ENCODE measurements around the gene SND1. TPM values are rescaled to one million over a fixed set of nuclear protein-coding genes. Genes with fewer than 3 reads are reported as not detected.

Gene SND1
- total RNA-seq, 2 donors from 2014 or later = 146 to 155 TPM

DNA sequence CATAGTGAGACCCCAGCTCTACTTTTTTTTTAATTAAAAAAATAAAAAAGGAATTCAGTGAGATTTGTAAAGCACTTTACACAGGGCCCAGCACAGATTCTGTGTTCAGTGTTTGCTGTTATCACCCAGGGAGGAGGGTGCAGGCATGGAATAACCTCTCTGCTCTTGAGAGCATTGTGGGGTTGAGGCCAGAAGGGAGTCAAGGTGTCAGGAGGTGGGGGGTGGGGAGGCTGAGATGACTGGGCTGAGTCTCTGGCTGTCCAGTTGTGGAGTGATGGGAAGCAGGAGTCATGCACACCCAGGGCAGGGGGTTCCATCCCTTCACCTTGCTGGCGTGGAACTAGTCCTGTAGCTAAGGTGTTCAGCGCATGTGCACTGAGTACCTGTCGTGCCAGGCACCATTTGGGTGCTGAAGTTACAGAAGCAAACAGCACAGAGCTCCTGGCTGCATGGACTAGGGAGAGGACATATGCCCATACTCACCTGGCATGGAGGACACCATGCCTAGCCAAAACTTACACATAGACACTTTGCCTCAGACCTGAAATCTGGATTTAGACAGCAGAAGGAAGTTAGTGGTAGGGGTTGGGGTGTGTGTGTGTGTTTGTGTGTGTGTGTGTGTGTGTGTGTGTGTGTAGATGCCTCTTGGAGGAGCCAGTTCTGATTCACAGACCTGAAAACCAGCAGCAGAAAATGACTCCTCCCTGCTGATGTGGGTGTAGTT lies 448.4 kb downstream of the SND1 start:
- WGBS, 2 donors = 71 to 96% methylated on average over 3 of the region's 3 CpGs
- DNase-seq = no peak
- H3K27ac ChIP-seq = no peak overlapping the region
- ATAC-seq = no peak
- H3K36me3 ChIP-seq (replicated peaks in 1 of 2; ENCODE audit: insufficient read depth in 1 of 2, low read depth in 2 of 2) = no peaks in the 10 kb centered on the region
- intact Hi-C loops (cut with DNase I) = no loop called here
- H3K9me3 ChIP-seq = no peaks in the 10 kb centered on the region
- TF ChIP-seq POLR2A (IDR thresholded peaks at IDR 0.05) = no peak
- TF ChIP-seq, protein P1, sequence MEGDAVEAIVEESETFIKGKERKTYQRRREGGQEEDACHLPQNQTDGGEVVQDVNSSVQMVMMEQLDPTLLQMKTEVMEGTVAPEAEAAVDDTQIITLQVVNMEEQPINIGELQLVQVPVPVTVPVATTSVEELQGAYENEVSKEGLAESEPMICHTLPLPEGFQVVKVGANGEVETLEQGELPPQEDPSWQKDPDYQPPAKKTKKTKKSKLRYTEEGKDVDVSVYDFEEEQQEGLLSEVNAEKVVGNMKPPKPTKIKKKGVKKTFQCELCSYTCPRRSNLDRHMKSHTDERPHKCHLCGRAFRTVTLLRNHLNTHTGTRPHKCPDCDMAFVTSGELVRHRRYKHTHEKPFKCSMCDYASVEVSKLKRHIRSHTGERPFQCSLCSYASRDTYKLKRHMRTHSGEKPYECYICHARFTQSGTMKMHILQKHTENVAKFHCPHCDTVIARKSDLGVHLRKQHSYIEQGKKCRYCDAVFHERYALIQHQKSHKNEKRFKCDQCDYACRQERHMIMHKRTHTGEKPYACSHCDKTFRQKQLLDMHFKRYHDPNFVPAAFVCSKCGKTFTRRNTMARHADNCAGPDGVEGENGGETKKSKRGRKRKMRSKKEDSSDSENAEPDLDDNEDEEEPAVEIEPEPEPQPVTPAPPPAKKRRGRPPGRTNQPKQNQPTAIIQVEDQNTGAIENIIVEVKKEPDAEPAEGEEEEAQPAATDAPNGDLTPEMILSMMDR (IDR thresholded peaks at IDR 0.05) = no peak
- peaks cover 14% of the 10 kb centered on the region for H3K4me1 ChIP-seq
- H3K4me3 ChIP-seq = no peak overlapping the region
- no peaks in the 10 kb centered on the region for H3K27me3 ChIP-seq

DNA sequence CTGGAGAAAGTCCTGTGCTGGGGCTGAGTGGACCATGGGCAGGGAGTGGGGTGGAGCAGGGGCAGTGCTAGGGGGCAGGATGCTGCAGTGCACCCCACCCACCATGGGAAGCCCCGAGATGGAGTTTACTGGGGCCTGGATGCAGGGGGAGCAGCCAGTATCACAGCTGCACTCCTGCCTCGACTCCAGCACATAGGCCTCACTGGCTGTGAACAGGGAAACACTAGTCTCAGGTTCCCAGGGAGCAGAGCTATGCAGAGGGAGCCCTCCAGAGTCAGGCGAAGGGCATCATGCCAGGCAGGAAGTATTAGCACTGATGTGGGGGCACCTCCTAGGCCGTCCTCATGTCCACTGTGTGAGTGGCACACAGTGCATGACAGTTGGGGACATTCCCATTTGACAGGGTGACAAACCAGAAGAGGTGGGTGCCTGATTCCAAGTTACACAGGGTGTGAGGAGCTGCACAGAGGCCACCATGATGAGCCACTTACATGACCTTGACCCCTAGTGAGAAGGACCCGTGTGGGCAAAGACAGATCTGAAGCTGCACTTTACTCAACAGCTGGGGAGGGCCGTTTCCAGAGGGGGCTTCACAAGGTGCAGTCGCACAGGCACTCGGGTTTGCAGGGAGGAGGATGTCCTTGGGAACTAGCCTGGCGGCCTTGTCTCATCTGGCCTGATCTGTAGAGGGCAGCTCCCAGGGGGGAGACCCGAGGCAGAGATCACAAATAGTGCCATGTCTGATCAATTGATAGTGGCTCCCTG lies 449.1 kb downstream of the SND1 start:
- Histone ChIP-seq H3K36me3 (replicated peaks in 1 of 2; ENCODE audit: insufficient read depth in 1 of 2, low read depth in 2 of 2) (no peaks in the 10 kb centered on the region), H3K4me1 (peaks cover 14% of the 10 kb centered on the region), H3K4me3 (no peak overlapping the region), H3K9me3 (no peaks in the 10 kb centered on the region), H3K27me3 (no peaks in the 10 kb centered on the region), H3K27ac (no peak overlapping the region)
- no peak for DNase-seq
- no peak for ATAC-seq
- WGBS, 2 donors = 32 to 60% methylated on average over 8 to 10 of the region's 10 CpGs
- TF ChIP-seq, protein P1 (IDR thresholded peaks at IDR 0.05) = no peak
- peak in 1 of 3 donors; percentile 3 for TF ChIP-seq POLR2A (IDR thresholded peaks at IDR 0.05)
- intact Hi-C loops (cut with DNase I) = no loop called here

DNA sequence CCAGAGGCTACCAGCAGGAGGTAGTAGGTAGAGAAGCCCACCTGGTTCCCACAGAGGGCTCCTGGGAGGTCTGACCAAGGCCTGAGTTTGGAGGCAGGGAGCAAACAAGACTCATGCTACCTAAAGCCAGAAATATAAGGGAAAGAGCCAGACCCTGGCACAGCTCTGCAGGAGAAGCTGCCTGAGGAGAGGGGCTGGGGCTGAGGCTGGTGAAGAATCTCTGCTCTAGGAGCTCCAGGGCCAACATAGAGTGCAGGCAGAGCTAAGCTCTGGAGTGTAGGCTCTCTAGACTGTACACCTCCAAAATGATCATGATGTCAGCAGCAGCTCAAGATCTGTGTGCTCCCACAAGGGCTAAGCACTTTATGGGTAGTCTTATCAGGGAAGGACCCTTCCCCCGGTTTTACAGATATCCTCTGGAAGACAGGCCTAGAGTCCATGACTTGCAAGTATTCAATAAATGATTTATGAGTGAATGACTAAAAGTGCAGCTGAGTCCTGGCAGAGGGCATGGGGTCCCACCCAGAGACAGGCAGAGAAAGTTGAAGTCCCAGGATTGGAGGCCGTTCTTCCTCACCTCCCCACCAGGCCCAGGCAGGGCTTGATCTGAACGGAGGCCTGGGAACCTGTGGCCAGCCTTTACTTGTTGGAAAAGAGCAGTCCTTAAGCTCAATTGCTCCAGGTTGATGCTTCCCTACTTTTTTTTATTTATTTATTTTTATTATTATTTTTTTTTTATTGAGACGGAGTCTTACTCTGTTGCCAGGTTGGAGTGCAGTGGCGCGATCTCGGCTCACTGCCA lies 450.7 kb downstream of the SND1 start:
- Histone ChIP-seq H3K27ac (no peak overlapping the region), H3K27me3 (no peaks in the 10 kb centered on the region), H3K4me1 (peaks cover 14% of the 10 kb centered on the region), H3K4me3 (no peak overlapping the region), H3K36me3 (replicated peaks in 1 of 2; ENCODE audit: insufficient read depth in 1 of 2, low read depth in 2 of 2) (no peaks in the 10 kb centered on the region), H3K9me3 (no peaks in the 10 kb centered on the region)
- ATAC-seq = no peak
- 65 to 80% methylated on average over 7 of the region's 7 CpGs for WGBS, 2 donors
- no peak for DNase-seq
- intact Hi-C loops (cut with DNase I) = no loop called here
- TF ChIP-seq, protein P1 (IDR thresholded peaks at IDR 0.05) = no peak
- no peak for TF ChIP-seq POLR2A (IDR thresholded peaks at IDR 0.05)

DNA sequence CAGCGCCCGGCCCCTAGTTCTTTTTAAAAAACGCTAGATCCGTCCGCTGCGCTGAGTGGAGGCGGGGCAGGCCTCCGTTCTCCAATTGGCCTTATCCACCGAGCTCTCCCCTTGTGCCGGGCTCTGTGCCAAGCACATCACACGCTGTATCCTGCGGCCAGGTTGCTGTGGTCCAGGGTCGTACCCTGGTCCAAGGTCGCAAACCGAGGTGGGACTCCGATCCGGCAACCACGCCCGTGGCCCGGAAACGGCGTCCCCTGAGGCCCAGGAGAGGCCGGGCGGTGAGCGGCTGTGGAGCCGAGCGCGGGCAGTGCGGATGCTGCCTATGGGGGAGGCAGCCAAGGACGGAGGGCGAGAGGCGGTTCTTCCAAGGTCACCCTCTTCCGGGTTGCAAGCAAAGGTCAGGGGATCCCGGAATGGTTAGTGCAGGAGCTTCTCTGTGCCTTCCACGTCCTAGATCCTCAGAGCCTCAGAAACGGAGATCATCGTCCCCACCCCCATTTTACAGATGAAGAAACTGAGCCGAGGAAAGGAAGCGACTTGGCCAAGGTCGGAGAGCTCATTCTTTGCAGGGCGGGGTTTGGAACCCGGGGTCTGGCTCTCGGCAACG lies 451.6 kb downstream of the SND1 start:
- TF ChIP-seq POLR2A (IDR thresholded peaks at IDR 0.05) = no peak
- TF ChIP-seq, protein P1 (IDR thresholded peaks at IDR 0.05) = no peak
- H3K4me1 ChIP-seq = peaks cover 14% of the 10 kb centered on the region
- no peaks in the 10 kb centered on the region for H3K27me3 ChIP-seq
- peak; percentile 20 for ATAC-seq
- H3K36me3 ChIP-seq (replicated peaks in 1 of 2; ENCODE audit: insufficient read depth in 1 of 2, low read depth in 2 of 2) = no peaks in the 10 kb centered on the region
- WGBS, 2 donors = 12 to 23% methylated on average over 11 to 44 of the region's 44 CpGs
- DNase-seq = peak; percentile 28 to 49 (median 38)
- H3K4me3 ChIP-seq = no peak overlapping the region
- H3K9me3 ChIP-seq = no peaks in the 10 kb centered on the region
- no peak overlapping the region for H3K27ac ChIP-seq
- intact Hi-C loops (cut with DNase I) = no loop called here

Measured in body of pancreas (tissue), 4 donors.